Bone marrow (tissue), 2 donors: Measurements from ENCODE around the gene ANXA2.
"Not testable (repeated sequence)": the region's sequence is repeated elsewhere in the genome, so short reads cannot be mapped to it uniquely, and the experiment has no call there.

Experiments used
- DNase-seq, 2 donors: peaks; one replicate each; lab custom pipeline; 2025; lab: John Stamatoyannopoulos, UW

The ANXA2 gene

GRCh38 chr15:60370105-60370868 is 27.5 kb downstream of the ANXA2 start:
- DNase-seq: no peak

GRCh38 chr15:60369696-60370095 is 28.1 kb downstream of the ANXA2 start:
- DNase-seq: no peak

- no peak for DNase-seq
Observed at GRCh38 chr15:60364612-60364924, 33.2 kb downstream of the ANXA2 start.

GRCh38 chr15:60363903-60364611 is 33.7 kb downstream of the ANXA2 start:
- no peak for DNase-seq

GRCh38 chr15:60363087-60363549 is 34.7 kb downstream of the ANXA2 start:
- no peak for DNase-seq

GRCh38 chr15:60362321-60363086 is 35.3 kb downstream of the ANXA2 start:
- DNase-seq: no peak

GRCh38 chr15:60359738-60360137 is 38.0 kb downstream of the ANXA2 start:
- DNase-seq: not testable (repeated sequence)

- DNase-seq: no peak
Observed at GRCh38 chr15:60358935-60359682, 38.7 kb downstream of the ANXA2 start.

GRCh38 chr15:60356832-60357231 is 41.0 kb downstream of the ANXA2 start:
- DNase-seq: no peak

- DNase-seq: no peak
Observed at GRCh38 chr15:60355148-60355857, 42.5 kb downstream of the ANXA2 start.

- DNase-seq: no peak
Observed at GRCh38 chr15:60353245-60353920, 44.4 kb downstream of the ANXA2 start.

- DNase-seq: no peak
Observed at GRCh38 chr15:60352525-60352924, 45.3 kb downstream of the ANXA2 start.

GRCh38 chr15:60351066-60351465 is 46.7 kb downstream of the ANXA2 start:
- DNase-seq: no peak

- DNase-seq: no peak
Observed at GRCh38 chr15:60350108-60350507, 47.7 kb downstream of the ANXA2 start.

GRCh38 chr15:60349589-60349988 is 48.2 kb downstream of the ANXA2 start:
- no peak for DNase-seq

- DNase-seq: no peak
Observed at GRCh38 chr15:60347480-60348049, 50.2 kb downstream of the ANXA2 start.

- DNase-seq: no peak
Observed at GRCh38 chr15:60346653-60347052, 51.1 kb downstream of the ANXA2 start.

- DNase-seq: no peak
Observed at GRCh38 chr15:60346077-60346476, 51.7 kb downstream of the ANXA2 start.

GRCh38 chr15:60345598-60345997 is 52.2 kb downstream of the ANXA2 start:
- no peak for DNase-seq

GRCh38 chr15:60344987-60345386 is 52.8 kb downstream of the ANXA2 start:
- no peak for DNase-seq

GRCh38 chr15:60344461-60344860 is 53.3 kb downstream of the ANXA2 start:
- no peak for DNase-seq
